ENCODE measurements around the gene MRPS22. TPM values are rescaled to one million over a fixed set of nuclear protein-coding genes. Genes with fewer than 3 reads are reported as not detected.

Gene MRPS22
- total and polyA plus RNA-seq, 4 donors: 33.2 to 44.7 (median 40.2) TPM

Small RNA genes lying within 50 kb of the gene (small RNA-seq; reads per million reads assigned to genes)
- not detected for gene RF00026 (ENCODE audit: low replicate concordance)

Other genes with a start within 250 kb of the MRPS22 start
- 100 to 1,000 TPM; 116 to 136 TPM for gene COPB2, start 45.6 kb downstream of the MRPS22 start, total RNA-seq
- 10 to 100 TPM; 36.9 to 89.3 TPM for gene COPB2, start 45.6 kb downstream of the MRPS22 start, polyA plus RNA-seq
- gene RBP2, start 132.5 kb downstream of the MRPS22 start, total RNA-seq: 1 to 10 TPM in 1 of 2 donors, not detected in 1; 1.1 TPM
- 1 to 10 TPM in 1 of 2 donors, under 1 TPM in 1; 0.33 to 1.3 TPM for gene RBP2, start 132.5 kb downstream of the MRPS22 start, polyA plus RNA-seq
- gene RBP1, start 195.7 kb downstream of the MRPS22 start, total RNA-seq: 10 to 100 TPM; 13.7 to 53.0 TPM
- 10 to 100 TPM in 1 of 2 donors, 1 to 10 TPM in 1; 8.5 to 20.8 TPM for gene RBP1, start 195.7 kb downstream of the MRPS22 start, polyA plus RNA-seq